ENCODE measurements around the gene OSCP1. TPM values are rescaled to one million over a fixed set of nuclear protein-coding genes. Genes with fewer than 3 reads are reported as not detected.

The OSCP1 gene
- total and polyA plus RNA-seq, 8 donors: 9.3 to 23.4 (median 14.5) TPM

- intact Hi-C loops (cut with DNase I): no loop called here
- H3K9me3 ChIP-seq: no peaks in the 10 kb centered on the region
- ATAC-seq: peak; percentile 98
These were observed 52.6 kb downstream of the OSCP1 start, which contains the start of gene LSM10 for GRCh38 chr1:36397378-36398230. TSS of gene LSM10 (minus strand) at chr1:36397908. CDS start at chr1:36394129, 3,779 bp downstream.

GRCh38 chr1:36397083-36397377 lies 53.2 kb downstream of the OSCP1 start:
- ATAC-seq: peak; percentile 60

More at GRCh38 chr1:36397378-36398230, 52.6 kb downstream of the OSCP1 start, which contains the start of gene LSM10:
- H3K27ac ChIP-seq: peak within 1 kb of the TSS; percentile 92 to 96
- H3K4me3 ChIP-seq: peak within 1 kb of the TSS; percentile 81 to 93
- H3K36me3 ChIP-seq: peaks cover 0 to 15% of the 10 kb centered on the region in 2 donors
- peaks cover 4 to 45% of the 10 kb centered on the region in 2 donors for H3K4me1 ChIP-seq
- H3K27me3 ChIP-seq: no peaks in the 10 kb centered on the region
- DNase-seq: peak; percentile 94 to 97 (median 96)
- no peak for TF ChIP-seq CTCF (IDR thresholded peaks at IDR 0.05)

DNA sequence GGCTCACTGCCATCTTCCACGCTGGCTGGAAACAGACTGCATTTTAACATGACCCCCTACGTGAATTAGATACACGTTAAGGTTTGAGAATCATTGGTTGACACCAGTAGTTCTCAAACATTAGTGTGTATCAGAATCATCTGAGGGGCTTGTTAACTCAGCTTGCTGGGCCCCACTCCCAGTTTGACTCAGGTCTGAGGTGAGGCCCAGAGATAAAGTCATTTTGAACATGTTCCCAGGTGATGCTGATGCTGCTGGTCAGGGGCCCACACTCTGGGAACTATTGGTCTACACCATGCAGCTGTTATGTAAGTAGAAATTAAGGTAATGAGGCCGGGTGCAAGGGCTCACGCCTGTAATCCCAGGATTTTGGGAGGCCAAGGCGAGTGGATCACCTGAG lies 53.9 kb downstream of the OSCP1 start:
- no peaks in the 10 kb centered on the region for H3K9me3 ChIP-seq
- DNase-seq (no peak), ATAC-seq (no peak)
- H3K27ac ChIP-seq: peak overlapping the region in 1 of 2 donors; percentile 96
- peaks cover 0 to 27% of the 10 kb centered on the region in 2 donors for H3K36me3 ChIP-seq
- H3K4me3 ChIP-seq: peak overlapping the region in 1 of 2 donors; percentile 93
- H3K4me1 ChIP-seq: peaks cover 4 to 41% of the 10 kb centered on the region in 2 donors
- TF ChIP-seq CTCF (IDR thresholded peaks at IDR 0.05): no peak
- intact Hi-C loops (cut with DNase I): no loop called here
- H3K27me3 ChIP-seq: no peaks in the 10 kb centered on the region

More at GRCh38 chr1:36397083-36397377, 53.2 kb downstream of the OSCP1 start:
- intact Hi-C loops (cut with DNase I): no loop called here
- H3K4me1 ChIP-seq: peaks cover 4 to 45% of the 10 kb centered on the region in 2 donors
- peaks cover 0 to 21% of the 10 kb centered on the region in 2 donors for H3K36me3 ChIP-seq
- peak overlapping the region; percentile 92 to 96 for H3K27ac ChIP-seq
- H3K9me3 ChIP-seq: no peaks in the 10 kb centered on the region
- H3K27me3 ChIP-seq: no peaks in the 10 kb centered on the region
- no peak for DNase-seq
- no peak for TF ChIP-seq CTCF (IDR thresholded peaks at IDR 0.05)
- H3K4me3 ChIP-seq: peak overlapping the region; percentile 81 to 93

GRCh38 chr1:36393686-36394085 lies 56.6 kb downstream of the OSCP1 start:
- no peak for TF ChIP-seq CTCF (IDR thresholded peaks at IDR 0.05)
- DNase-seq (no peak), ATAC-seq (no peak)
- Histone ChIP-seq H3K27ac (no peak overlapping the region), H3K4me3 (no peak overlapping the region), H3K36me3 (peaks cover 0 to 51% of the 10 kb centered on the region in 2 donors), H3K4me1 (peaks cover 4 to 49% of the 10 kb centered on the region in 2 donors), H3K27me3 (no peaks in the 10 kb centered on the region), H3K9me3 (no peaks in the 10 kb centered on the region)
- intact Hi-C loops (cut with DNase I): no loop called here

GRCh38 chr1:36392836-36393235 lies 57.4 kb downstream of the OSCP1 start:
- H3K27ac ChIP-seq: no peak overlapping the region
- intact Hi-C loops (cut with DNase I): no loop called here

More at GRCh38 chr1:36392836-36393235, 57.4 kb downstream of the OSCP1 start:
- no peak for TF ChIP-seq CTCF (IDR thresholded peaks at IDR 0.05)
- no peak overlapping the region for H3K4me3 ChIP-seq
- ATAC-seq (no peak), DNase-seq (no peak)
- no peaks in the 10 kb centered on the region for H3K9me3 ChIP-seq
- peaks cover 0 to 53% of the 10 kb centered on the region in 2 donors for H3K36me3 ChIP-seq
- H3K27me3 ChIP-seq: no peaks in the 10 kb centered on the region
- H3K4me1 ChIP-seq: peaks cover 2 to 51% of the 10 kb centered on the region in 2 donors
